AG20443 (cell line): ENCODE results near the gene SLC6A18.

Source experiments
- DNase-seq: peaks from one replicate; pipeline ENCODE4 v3.0.0; 2012; ENCODE audit warnings: low spot score, mixed read lengths

The SLC6A18 gene

DNA sequence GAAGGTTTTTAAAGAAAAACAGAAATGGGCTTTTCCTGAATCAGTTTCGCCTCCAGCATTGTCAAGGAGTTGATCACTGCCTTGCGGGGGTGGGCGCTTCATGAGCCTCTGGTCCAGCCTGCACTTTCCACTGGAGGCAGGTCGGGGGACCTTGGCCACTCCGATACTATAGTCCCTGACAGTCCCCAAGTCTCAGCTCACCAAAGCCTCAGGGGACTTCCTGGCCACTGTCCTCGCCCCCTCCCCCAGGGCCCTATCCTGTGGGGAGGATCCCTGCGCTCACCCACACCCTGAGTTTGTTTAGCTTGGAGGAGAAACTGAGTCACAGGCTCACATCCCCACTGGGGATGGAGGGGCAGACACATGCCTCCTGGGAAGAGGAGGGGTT, 22.4 kb upstream of the SLC6A18 start:
- DNase-seq: no peak

- no peak for DNase-seq
Observed at GRCh38 chr5:1203311-1203967, 21.7 kb upstream of the SLC6A18 start.

GRCh38 chr5:1203968-1204692, 21.1 kb upstream of the SLC6A18 start:
- no peak for DNase-seq

DNA sequence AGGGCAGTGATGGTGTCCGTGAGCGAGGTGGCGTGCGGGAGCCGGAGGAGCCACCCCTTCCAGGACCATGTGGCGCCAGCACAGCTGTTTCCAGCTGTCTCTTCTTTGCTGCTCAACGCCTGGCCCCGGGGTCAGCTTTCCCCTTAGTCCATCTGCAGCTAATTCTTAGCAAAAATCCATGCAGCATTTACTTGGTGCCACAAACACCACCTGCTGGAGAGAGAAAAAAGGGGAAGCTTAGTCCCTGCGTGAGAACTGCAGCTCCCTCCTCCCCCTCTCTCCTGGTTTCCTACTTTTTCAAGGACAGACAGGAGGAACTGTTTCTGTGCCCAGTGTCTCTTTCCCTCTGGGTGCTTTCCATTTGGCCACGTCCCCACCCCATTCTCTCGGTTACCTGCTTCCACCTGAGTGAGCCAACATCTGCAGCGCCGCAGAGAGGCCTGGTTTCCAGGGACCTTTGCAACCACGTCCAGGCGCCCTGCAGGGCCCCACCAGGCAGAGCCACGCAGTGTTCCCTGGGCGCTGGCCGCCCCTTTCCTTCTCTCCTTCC, 20.4 kb upstream of the SLC6A18 start:
- DNase-seq: no peak

GRCh38 chr5:1205255-1206180, 19.7 kb upstream of the SLC6A18 start:
- no peak for DNase-seq

DNA sequence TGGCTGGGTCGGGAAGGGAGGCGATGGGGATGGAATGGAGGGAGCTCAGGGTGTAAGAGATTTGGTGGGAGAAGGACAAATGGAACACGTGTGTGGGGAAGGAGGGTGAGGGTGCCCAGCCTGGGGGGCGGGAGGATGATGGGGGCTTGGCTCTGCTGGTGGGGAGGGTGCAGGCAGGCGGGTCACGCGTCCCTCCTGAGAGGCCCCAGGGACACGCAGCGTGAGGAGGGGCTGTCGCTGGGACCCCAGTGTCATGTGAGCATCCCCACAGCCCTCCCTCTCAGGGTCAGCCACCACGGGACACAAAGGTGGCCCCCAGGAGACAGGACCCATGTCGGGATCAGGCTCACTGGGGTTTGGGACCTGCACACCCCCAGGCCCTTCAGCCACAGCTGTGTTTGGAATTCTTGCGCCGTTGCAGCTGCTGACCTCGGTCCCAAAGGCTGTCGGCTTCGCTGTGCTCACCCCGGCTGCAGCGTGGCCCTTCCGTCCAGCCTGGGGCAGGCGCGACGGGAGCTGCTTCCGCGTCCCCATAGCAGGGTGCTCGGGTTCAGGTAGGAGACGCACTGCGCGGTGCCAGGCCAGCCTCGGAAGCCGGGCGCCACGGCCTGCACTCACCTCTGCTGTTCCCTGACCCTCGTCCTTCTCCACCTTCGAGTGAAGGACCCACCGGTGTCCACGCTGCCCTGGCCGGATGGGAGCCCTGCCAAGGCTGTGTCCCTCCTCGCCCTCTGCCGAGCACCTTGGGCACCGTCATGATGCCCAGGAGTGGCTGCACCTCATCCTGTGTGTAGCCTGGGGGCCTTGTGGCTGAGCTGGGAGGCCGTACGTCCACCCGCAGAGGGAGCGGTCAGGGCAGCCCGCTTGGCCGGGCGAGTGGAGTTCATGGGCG, 18.4 kb upstream of the SLC6A18 start:
- no peak for DNase-seq

DNA sequence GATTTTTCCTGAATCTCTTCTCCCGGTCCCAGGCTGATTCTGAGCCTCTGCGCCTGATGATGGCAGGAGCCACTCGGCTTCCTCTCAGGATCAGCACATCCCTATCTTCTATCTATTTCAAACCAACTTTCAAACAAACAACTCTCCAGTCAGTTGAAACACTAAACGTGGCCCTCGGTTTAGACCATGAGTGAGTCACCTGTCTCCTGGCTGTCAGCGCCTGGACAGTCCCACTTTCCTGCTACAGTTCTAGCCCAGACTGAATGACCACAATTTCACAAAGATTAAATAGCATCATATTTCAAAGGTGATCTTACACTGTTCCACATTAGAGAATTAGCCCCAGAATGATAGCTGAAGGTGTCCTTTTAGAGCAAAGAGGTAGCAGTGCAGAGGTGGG, 17.6 kb upstream of the SLC6A18 start:
- no peak for DNase-seq

DNA sequence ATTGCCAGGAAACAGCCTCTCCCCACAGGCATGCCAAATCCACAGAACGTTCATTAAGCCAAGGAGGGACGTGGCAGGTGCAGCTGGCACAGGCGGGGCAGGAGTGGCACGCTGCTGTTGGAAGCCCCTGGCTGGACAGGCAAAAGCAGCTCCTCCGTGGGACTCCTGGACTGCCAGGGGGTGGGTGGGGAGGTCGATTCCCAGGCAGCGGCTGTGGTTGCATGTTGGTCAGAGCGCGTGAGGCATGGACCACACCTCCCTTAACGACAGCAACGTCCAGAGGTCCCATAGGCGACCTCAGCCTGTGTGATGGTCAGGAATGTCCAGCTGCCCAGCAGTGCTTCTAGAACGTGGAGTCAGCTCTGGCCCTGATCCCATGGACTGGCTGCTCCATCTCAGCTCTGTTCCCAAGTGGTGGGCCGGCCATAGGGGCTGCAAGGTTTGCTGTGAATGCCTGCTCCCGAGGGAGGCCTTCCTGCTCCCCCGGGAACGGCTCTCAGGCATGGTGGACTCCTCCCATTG, 16.9 kb upstream of the SLC6A18 start:
- DNase-seq: no peak

GRCh38 chr5:1208743-1209488, 16.3 kb upstream of the SLC6A18 start:
- DNase-seq: peak; percentile 76

DNA sequence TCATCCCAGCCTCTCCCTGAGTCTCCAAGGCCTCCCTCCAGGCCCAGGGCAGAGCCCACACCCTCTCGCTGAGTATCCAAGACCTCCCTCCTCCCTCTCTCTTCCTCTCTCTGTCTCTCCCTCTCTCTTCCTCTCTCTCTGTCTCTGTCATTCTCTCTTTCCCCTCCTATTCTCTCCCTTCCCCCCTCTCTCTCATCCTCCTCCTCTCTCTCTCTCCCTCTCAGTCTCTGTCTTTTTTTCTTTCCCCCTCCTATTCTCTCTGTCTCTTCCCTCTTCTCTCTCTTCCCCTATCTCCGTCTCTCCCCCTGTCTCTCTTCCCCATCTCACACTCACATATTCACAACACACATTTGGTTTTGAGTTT, 15.7 kb upstream of the SLC6A18 start:
- DNase-seq: no peak

DNA sequence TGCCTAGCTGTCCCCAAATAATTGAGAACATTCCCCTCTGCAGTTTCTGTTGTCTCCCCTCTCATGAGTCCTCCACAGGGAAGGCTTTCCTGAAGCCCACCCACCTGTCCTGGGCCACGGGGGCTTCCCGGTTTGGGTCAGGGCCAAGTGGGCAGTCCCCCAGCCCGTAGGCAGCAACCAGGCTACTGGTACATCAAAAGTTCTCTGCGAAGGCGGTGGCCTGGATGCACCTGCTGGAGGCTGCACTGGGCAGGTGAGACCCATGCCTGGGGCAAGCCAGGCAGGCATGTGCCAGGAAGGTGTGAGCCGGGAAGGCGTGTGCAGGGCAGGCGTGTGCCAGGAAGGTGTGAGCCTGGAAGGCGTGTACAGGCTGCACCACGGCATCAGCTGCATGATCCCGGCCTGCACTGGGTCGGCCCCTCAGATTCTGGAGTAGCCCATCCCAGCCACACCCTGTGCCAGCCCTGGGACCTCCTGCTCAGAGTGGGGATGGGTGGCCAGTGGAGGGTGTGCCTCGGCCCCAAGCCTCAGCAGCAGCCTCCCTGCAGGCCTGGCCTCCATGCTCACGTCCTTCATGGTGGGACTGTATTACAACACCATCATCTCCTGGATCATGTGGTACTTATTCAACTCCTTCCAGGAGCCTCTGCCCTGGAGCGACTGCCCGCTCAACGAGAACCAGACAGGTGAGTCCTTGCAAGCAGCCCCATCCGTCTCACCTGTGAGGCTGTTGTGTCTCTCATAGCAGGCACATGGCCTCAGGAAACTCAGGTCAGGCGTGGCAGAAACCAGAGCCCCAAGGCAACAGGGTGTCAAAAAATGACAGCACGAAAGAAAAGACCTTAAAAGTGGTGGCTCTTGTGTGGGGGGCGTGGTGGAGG, 15.0 kb upstream of the SLC6A18 start:
- no peak for DNase-seq

- DNase-seq: no peak
Observed at GRCh38 chr5:1210832-1211251, 14.3 kb upstream of the SLC6A18 start.

GRCh38 chr5:1211701-1212100, 13.5 kb upstream of the SLC6A18 start:
- no peak for DNase-seq

DNA sequence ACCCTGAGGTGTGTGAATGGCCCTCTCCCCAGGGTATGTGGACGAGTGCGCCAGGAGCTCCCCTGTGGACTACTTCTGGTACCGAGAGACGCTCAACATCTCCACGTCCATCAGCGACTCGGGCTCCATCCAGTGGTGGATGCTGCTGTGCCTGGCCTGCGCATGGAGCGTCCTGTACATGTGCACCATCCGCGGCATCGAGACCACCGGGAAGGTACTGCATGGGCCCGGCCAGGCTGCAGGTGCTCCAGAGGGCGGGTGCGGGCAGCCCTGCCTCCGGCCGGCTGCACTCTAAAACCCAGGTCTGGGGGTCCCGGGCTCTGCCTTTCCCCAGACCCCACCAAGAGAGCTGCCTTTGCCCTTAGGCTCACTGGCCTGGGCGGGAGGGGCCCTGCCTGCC, 12.9 kb upstream of the SLC6A18 start:
- DNase-seq: no peak

DNA sequence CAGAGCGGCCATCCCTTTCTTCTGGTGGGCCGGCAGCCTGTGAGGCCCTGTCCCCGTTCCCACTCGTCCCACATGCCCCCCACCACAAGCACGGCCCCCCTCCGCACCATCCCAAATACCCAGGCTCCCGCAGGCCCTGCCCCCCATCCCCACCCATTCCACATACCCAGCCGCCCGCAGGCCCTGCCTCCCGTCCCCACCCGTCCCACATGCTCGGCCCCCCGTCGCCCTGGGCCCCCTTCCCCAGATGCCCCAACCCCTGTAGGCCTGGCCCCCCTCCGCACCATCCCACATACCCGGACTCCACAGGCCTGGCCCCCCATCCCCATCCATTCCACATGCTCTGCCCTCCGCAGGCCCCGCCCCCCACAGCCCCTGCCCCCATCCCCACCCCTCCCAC, 12.3 kb upstream of the SLC6A18 start:
- DNase-seq: no peak

DNA sequence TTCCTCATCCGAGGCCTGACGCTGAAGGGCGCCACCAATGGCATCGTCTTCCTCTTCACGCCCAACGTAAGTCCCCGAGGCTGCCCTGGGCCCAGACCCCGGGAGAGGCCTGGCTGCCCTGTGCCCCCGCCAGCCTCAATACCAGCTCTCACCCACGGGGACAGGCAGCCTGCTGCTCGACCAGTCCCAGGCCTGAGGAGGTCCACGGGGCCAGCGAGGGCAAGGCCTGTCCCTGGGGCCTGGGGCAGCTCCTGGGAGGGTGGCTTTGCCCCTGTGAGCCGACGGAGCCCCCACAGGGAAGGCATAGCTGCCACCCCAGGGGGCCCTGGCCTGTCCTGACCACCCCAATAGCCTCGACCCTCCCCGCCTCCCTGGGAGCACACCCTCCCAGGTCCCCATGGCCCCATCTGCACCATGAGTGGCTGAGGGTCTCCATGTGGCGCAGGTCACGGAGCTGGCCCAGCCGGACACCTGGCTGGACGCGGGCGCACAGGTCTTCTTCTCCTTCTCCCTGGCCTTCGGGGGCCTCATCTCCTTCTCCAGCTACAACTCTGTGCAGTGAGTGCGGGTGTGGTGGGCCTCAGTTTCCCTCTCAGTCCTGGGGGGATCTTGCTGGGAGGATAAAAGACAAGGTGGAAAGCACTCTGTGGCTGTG, 11.5 kb upstream of the SLC6A18 start:
- no peak for DNase-seq

- no peak for DNase-seq
Observed at GRCh38 chr5:1214163-1214935, 10.8 kb upstream of the SLC6A18 start.

- no peak for DNase-seq
Observed at GRCh38 chr5:1214936-1215220, 10.3 kb upstream of the SLC6A18 start.
